ENCODE data around the gene CIC. TPM values are rescaled to one million over a fixed set of nuclear protein-coding genes. Genes with fewer than 3 reads are reported as not detected.

Gene CIC
- total and polyA plus RNA-seq, 2 of the 13 experiments (the other 11 are each of a cell fraction or from before 2014, with no cell fraction given) = 5.9 to 8.0 TPM

GRCh38 chr19:42268704-42269477 lies at the start of gene CIC (continued):
- TF ChIP-seq PBX2 (CRISPR knock-in tag; IDR thresholded peaks at IDR 0.05) (peak; percentile 99), ZSCAN20 (CRISPR knock-in tag; IDR thresholded peaks at IDR 0.05; ENCODE audit: borderline replicate concordance) (no peak), CHD2 (IDR thresholded peaks at IDR 0.05; ENCODE audit: low read depth, low read length) (peak; percentile 76), REPIN1 (CRISPR knock-in tag; IDR thresholded peaks at IDR 0.05; ENCODE audit: borderline replicate concordance, low read depth) (0 out of 2 replicates have a peak, but pooled peaks have one; percentile 14), ZNF589 (CRISPR knock-in tag; conservative IDR thresholded peaks at IDR 0.05) (no peak), ZNF549 (CRISPR knock-in tag; IDR thresholded peaks at IDR 0.05) (no peak), ARID4A (CRISPR knock-in tag; IDR thresholded peaks at IDR 0.05; ENCODE audit: borderline replicate concordance) (no peak; the same call in 1 of the 2 replicates), HNF4A (CRISPR knock-in tag; IDR thresholded peaks at IDR 0.05) (no peak), YEATS4 (CRISPR knock-in tag; IDR thresholded peaks at IDR 0.05; ENCODE audit: borderline replicate concordance) (no peak), ZNF180 (CRISPR knock-in tag; IDR thresholded peaks at IDR 0.05; ENCODE audit: borderline replicate concordance, low read depth) (no peak), IRF2 (CRISPR knock-in tag; IDR thresholded peaks at IDR 0.05) (no peak), POGK (CRISPR knock-in tag; conservative IDR thresholded peaks at IDR 0.05) (no peak), ATAD3A (CRISPR knock-in tag; IDR thresholded peaks at IDR 0.05) (no peak), ZNF3 (CRISPR knock-in tag; IDR thresholded peaks at IDR 0.05) (peak; percentile 84), ZNF614 (CRISPR knock-in tag; IDR thresholded peaks at IDR 0.05; ENCODE audit: borderline replicate concordance) (0 out of 2 replicates have a peak, but pooled peaks have one; percentile 18), RBFOX2 (IDR thresholded peaks at IDR 0.05; ENCODE audit: low read depth, low read length) (no peak; the same call in none of the 2 replicates), SUZ12 (IDR thresholded peaks at IDR 0.05; ENCODE audit: low read depth, low read length) (peak; percentile 90), NFE2L2 (IDR thresholded peaks at IDR 0.05; ENCODE audit: low read length) (0 out of 2 replicates have a peak, but pooled peaks have one; percentile 6), CCAR2 (optimal IDR thresholded peaks at IDR 0.05; ENCODE audit: low read depth, low read length) (no peak), HHEX (CRISPR knock-in tag; IDR thresholded peaks at IDR 0.05) (no peak), ZBTB44 (CRISPR knock-in tag; IDR thresholded peaks at IDR 0.05) (no peak), JARID2 (CRISPR knock-in tag; IDR thresholded peaks at IDR 0.05; ENCODE audit: insufficient replicate concordance) (no peak)
